Activated naive CD4-positive, alpha-beta T cell (primary cell): Measurements from ENCODE around the gene PCDHGB2.
"Not testable (repeated sequence)": the region's sequence is repeated elsewhere in the genome, so short reads cannot be mapped to it uniquely, and the experiment has no call there.

Source experiments
- DNase-seq, 4 experiments: peaks; one replicate each; lab custom pipeline; 2025; lab: John Stamatoyannopoulos, UW

Gene PCDHGB2

GRCh38 chr5:141384471-141385267 lies 24.9 kb downstream of the PCDHGB2 start:
- DNase-seq: no peak

- not testable (repeated sequence) for DNase-seq
These were observed 27.9 kb downstream of the PCDHGB2 start, which contains the start of gene PCDHGB4 for GRCh38 chr5:141387557-141388311. TSS of gene PCDHGB4 (plus strand) at chr5:141387698. CDS start at chr5:141387885, 187 bp downstream.

- DNase-seq: no peak
These were observed 28.9 kb downstream of the PCDHGB2 start for GRCh38 chr5:141388661-141389060.

- no peak for DNase-seq
These were observed 29.6 kb downstream of the PCDHGB2 start for GRCh38 chr5:141389153-141390042.

- no peak for DNase-seq
These were observed 32.8 kb downstream of the PCDHGB2 start, which contains the start of gene PCDHGA8 for GRCh38 chr5:141392429-141393198. TSS of gene PCDHGA8 (plus strand) at chr5:141392633. CDS start at chr5:141392814, 181 bp downstream.

GRCh38 chr5:141393267-141393666 lies 33.5 kb downstream of the PCDHGB2 start:
- no peak for DNase-seq

- not testable (repeated sequence) for DNase-seq
These were observed 34.8 kb downstream of the PCDHGB2 start for GRCh38 chr5:141394401-141395187.

GRCh38 chr5:141397756-141398551 lies 38.2 kb downstream of the PCDHGB2 start, which contains the start of gene PCDHGB5:
TSS of gene PCDHGB5 (plus strand) at chr5:141397947. CDS start at chr5:141398128, 181 bp downstream.
- DNase-seq: not testable (repeated sequence)

- DNase-seq: no peak
These were observed 38.8 kb downstream of the PCDHGB2 start for GRCh38 chr5:141398608-141399007.

GRCh38 chr5:141399555-141400258 lies 39.9 kb downstream of the PCDHGB2 start:
- no peak for DNase-seq

- no peak for DNase-seq
These were observed 42.9 kb downstream of the PCDHGB2 start, which contains the start of gene PCDHGA9 for GRCh38 chr5:141402553-141403243. TSS of gene PCDHGA9 (plus strand) at chr5:141402778. CDS start at chr5:141402953, 175 bp downstream.

GRCh38 chr5:141403387-141403786 lies 43.6 kb downstream of the PCDHGB2 start:
- no peak for DNase-seq

- peak in 1 of 4 experiments; percentile 21 for DNase-seq
These were observed 48.2 kb downstream of the PCDHGB2 start, which contains the start of gene PCDHGB6 for GRCh38 chr5:141407790-141408505. TSS of gene PCDHGB6 (plus strand) at chr5:141408021. CDS start at chr5:141408203, 182 bp downstream.

- DNase-seq: no peak
These were observed 50.0 kb downstream of the PCDHGB2 start for GRCh38 chr5:141409598-141410306.

- DNase-seq: no peak
These were observed 51.8 kb downstream of the PCDHGB2 start for GRCh38 chr5:141411575-141411974.
